GM18867 (cell line): Measurements from ENCODE around the gene GUCA1A.

ENCODE experiments used
- ATAC-seq: cut with Tn5 transposase; IDR thresholded peaks from one replicate; pipeline ENCODE4 v1.9.1; 2021; ENCODE audit warnings: mild to moderate bottlenecking, moderate library complexity; ENCODE audit not compliant: unreplicated experiment

GUCA1A gene

GRCh38 chr6:42173101-42173500 lies at the start of gene GUCA1A:
Gene GUCA1A, plus strand, starts transcription at chr6:42173364. Its CDS starts 250 bp downstream, at chr6:42173614.
- ATAC-seq, result no peak

- no peak for ATAC-seq
These were observed 49.6 kb upstream of the GUCA1A start for GRCh38 chr6:42123379-42124103.

- no peak for ATAC-seq
These were observed 48.8 kb upstream of the GUCA1A start for GRCh38 chr6:42124223-42124836.

- no peak for ATAC-seq
These were observed 47.9 kb upstream of the GUCA1A start for GRCh38 chr6:42125231-42125630.

GRCh38 chr6:42125663-42126062 lies 47.5 kb upstream of the GUCA1A start:
- ATAC-seq, result no peak

- no peak for ATAC-seq
These were observed 44.5 kb upstream of the GUCA1A start for GRCh38 chr6:42128460-42129359.

- no peak for ATAC-seq
These were observed 43.8 kb upstream of the GUCA1A start for GRCh38 chr6:42129360-42129676.

- no peak for ATAC-seq
These were observed 41.6 kb upstream of the GUCA1A start for GRCh38 chr6:42131531-42131930.

GRCh38 chr6:42133926-42134325 lies 39.2 kb upstream of the GUCA1A start:
- no peak for ATAC-seq

- ATAC-seq, result no peak
These were observed 38.0 kb upstream of the GUCA1A start for GRCh38 chr6:42135161-42135560.

GRCh38 chr6:42135722-42136121 lies 37.4 kb upstream of the GUCA1A start:
- ATAC-seq, result no peak

- no peak for ATAC-seq
These were observed 36.5 kb upstream of the GUCA1A start for GRCh38 chr6:42136508-42137193.

GRCh38 chr6:42137194-42137753 lies 35.9 kb upstream of the GUCA1A start:
- no peak for ATAC-seq

- ATAC-seq, result no peak
These were observed 35.0 kb upstream of the GUCA1A start for GRCh38 chr6:42138190-42138589.

- ATAC-seq, result no peak
These were observed 34.2 kb upstream of the GUCA1A start for GRCh38 chr6:42138630-42139619.

- ATAC-seq, result no peak
These were observed 33.1 kb upstream of the GUCA1A start for GRCh38 chr6:42140032-42140431.

- ATAC-seq, result no peak
These were observed 32.2 kb upstream of the GUCA1A start for GRCh38 chr6:42140756-42141602.

GRCh38 chr6:42141603-42142117 lies 31.5 kb upstream of the GUCA1A start:
- no peak for ATAC-seq
